Naive thymus-derived CD4-positive, alpha-beta T cell (primary cell): ENCODE measurements around the gene FGD1. TPM values are rescaled to one million over a fixed set of nuclear protein-coding genes. Genes with fewer than 3 reads are reported as not detected.
"Not testable (repeated sequence)": the region's sequence is repeated elsewhere in the genome, so short reads cannot be mapped to it uniquely, and the experiment has no call there.

Experiments used
- ATAC-seq: fragments of 150-1000 bp; cut with Tn5 transposase; 2 replicates; pipeline ENCODE4 v1.10.0; 2021; ENCODE audit warnings: mild to moderate bottlenecking, moderate library complexity
- CTCF ChIA-PET: fragments of 350-600 bp; sonication (Branson Sonifier 250); formaldehyde crosslinking; loops from one replicate; lab custom pipeline; 2021; ENCODE audit warnings: antibody characterized with exemption; lab: Charles Lee
- POLR2A ChIA-PET: fragments of 350-600 bp; sonication (Branson Sonifier 250); formaldehyde crosslinking; loops from one replicate; lab custom pipeline; 2021; ENCODE audit warnings: antibody characterized with exemption, inconsistent platforms; lab: Charles Lee
- DNase-seq, 9 donors: peaks; one replicate each; pipeline versions ENCODE4 v3.0.0 to v3.0.0-alpha.2; 2020 to 2022; ENCODE audit warnings: mixed read lengths in 1 of 9
- H3K27ac ChIP-seq: one replicate; pipeline ENCODE4 v1.7.0; 2013; ENCODE audit warnings: mild to moderate bottlenecking, low read depth, low read length, moderate library complexity
- H3K27me3 ChIP-seq, 2 donors: one replicate each; pipeline ENCODE4 v1.7.0; 2013; ENCODE audit warnings: low read length in 2 of 2, mild to moderate bottlenecking in 2 of 2, moderate library complexity in 2 of 2; ENCODE audit not compliant: control insufficient read depth in 2 of 2, insufficient read depth in 2 of 2
- H3K36me3 ChIP-seq, 3 experiments: 1 replicate in 2 of 3; 2 replicates in 1 of 3; pipeline ENCODE4 v1.7.0; 2013; ENCODE audit warnings: low read length in 3 of 3, mild to moderate bottlenecking in 3 of 3, moderate library complexity in 1 of 3; ENCODE audit not compliant: insufficient read depth in 3 of 3, control insufficient read depth in 2 of 3
- H3K4me1 ChIP-seq, 2 donors: one replicate each; pipeline ENCODE4 v1.7.0; 2013; ENCODE audit warnings: low read length in 2 of 2, mild to moderate bottlenecking in 2 of 2, moderate library complexity in 1 of 2; ENCODE audit not compliant: control insufficient read depth in 2 of 2, insufficient read depth in 2 of 2
- H3K4me3 ChIP-seq: 2 replicates; pipeline ENCODE4 v1.7.0; 2013; ENCODE audit warnings: mild to moderate bottlenecking, low read length
- H3K9me3 ChIP-seq, 3 experiments: 1 replicate in 2 of 3; 2 replicates in 1 of 3; pipeline ENCODE4 v1.7.0; 2013; ENCODE audit warnings: low read length in 3 of 3; ENCODE audit not compliant: control insufficient read depth in 2 of 3
- H3K27ac Mint-ChIP-seq, 9 donors: one replicate each; pipeline ENCODE4 v1.8.0; 2020 to 2022; ENCODE audit warnings: mixed read lengths in 9 of 9, mild to moderate bottlenecking in 8 of 9, moderate library complexity in 5 of 9, inconsistent platforms in 2 of 9
- H3K27me3 Mint-ChIP-seq, 5 donors: one replicate each; pipeline ENCODE4 v1.8.0; 2021 to 2022; ENCODE audit warnings: mixed read lengths in 5 of 5, mild to moderate bottlenecking in 1 of 5
- H3K36me3 Mint-ChIP-seq, 5 donors: one replicate each; pipeline ENCODE4 v1.8.0; 2020 to 2022; ENCODE audit warnings: mixed read lengths in 5 of 5, mild to moderate bottlenecking in 3 of 5, inconsistent platforms in 1 of 5
- H3K4me1 Mint-ChIP-seq, 7 donors: one replicate each; pipeline ENCODE4 v1.8.0; 2020 to 2022; ENCODE audit warnings: mixed read lengths in 7 of 7, mild to moderate bottlenecking in 3 of 7, inconsistent platforms in 1 of 7
- H3K4me3 Mint-ChIP-seq, 10 donors: one replicate each; pipeline ENCODE4 v1.8.0; 2020 to 2022; ENCODE audit warnings: mild to moderate bottlenecking in 10 of 10, mixed read lengths in 10 of 10, moderate library complexity in 6 of 10, inconsistent platforms in 2 of 10
- H3K9me3 Mint-ChIP-seq, 11 donors: one replicate each; pipeline ENCODE4 v1.8.0; 2020 to 2022; ENCODE audit warnings: mixed read lengths in 11 of 11, mild to moderate bottlenecking in 4 of 11, inconsistent platforms in 1 of 11, moderate library complexity in 1 of 11
- intact Hi-C, 2 donors: fragments of 100-400 bp; cut with micrococcal nuclease; formaldehyde crosslinking; loops; one replicate each; pipeline ENCODE4 v1.15.1; 2023
- polyA plus RNA-seq, 2 donors: library from polyadenylated mRNA; unstranded; fragments of 300-500 nt; fragmentation: Illumina TruSeq; gene quantifications; one replicate each; pipeline ENCODE4 v1.2.3, GENCODE V29; 2021
- total RNA-seq, 6 experiments: library from RNA in 5 of 6; stranded (reverse) in 5 of 6; gene quantifications; 1 replicate in 5 of 6; 2 replicates in 1 of 6; pipeline ENCODE4 v1.2.3 and lab custom pipeline; 2021 to 2026

Gene FGD1
- total and polyA plus RNA-seq, 7 experiments from 2014 or later, result 0.07 to 1.1 (median 0.57) TPM; not detected in 3

GRCh38 chrX:54494166-54494988, 1.7 kb downstream of the FGD1 start:
- Histone ChIP-seq H3K4me1 (no peaks in the 10 kb centered on the region), H3K36me3 (no peaks in the 10 kb centered on the region), H3K4me3 (no peak overlapping the region), H3K27me3 (peaks cover 0 to 2% of the 10 kb centered on the region in 2 donors), H3K27ac (no peak overlapping the region), H3K9me3 (no peaks in the 10 kb centered on the region)
- Mint-ChIP-seq H3K9me3 (peaks cover 0 to 9% (median 1%) of the 10 kb centered on the region in 11 donors), H3K4me1 (peaks cover 1 to 13% (median 7%) of the 10 kb centered on the region in 7 donors), H3K27me3 (peaks cover 24 to 43% (median 30%) of the 10 kb centered on the region in 5 donors), H3K4me3 (peak overlapping the region; percentile 11 to 73 (median 64)), H3K36me3 (no peaks in the 10 kb centered on the region), H3K27ac (no peak overlapping the region)
- intact Hi-C loops, result no loop called here
- ATAC-seq (no peak), DNase-seq (no peak)
- POLR2A ChIA-PET, result no interaction called here
- CTCF ChIA-PET, result no interaction called here

- Histone ChIP-seq H3K27ac (no peak overlapping the region), H3K36me3 (no peaks in the 10 kb centered on the region), H3K9me3 (no peaks in the 10 kb centered on the region), H3K4me3 (no peak overlapping the region), H3K27me3 (peaks cover 0 to 2% of the 10 kb centered on the region in 2 donors), H3K4me1 (no peaks in the 10 kb centered on the region)
- peaks cover 14 to 32% (median 20%) of the 10 kb centered on the region in 5 donors for H3K27me3 Mint-ChIP-seq
- POLR2A ChIA-PET, result no interaction called here
- H3K27ac Mint-ChIP-seq, result no peak overlapping the region
- intact Hi-C loops, result no loop called here
- no peak for ATAC-seq
- no peaks in the 10 kb centered on the region for H3K36me3 Mint-ChIP-seq
- H3K9me3 Mint-ChIP-seq, result peaks cover 0 to 9% (median 1%) of the 10 kb centered on the region in 11 donors
- H3K4me3 Mint-ChIP-seq, result no peak overlapping the region
- peaks cover 1 to 13% (median 7%) of the 10 kb centered on the region in 7 donors for H3K4me1 Mint-ChIP-seq
- CTCF ChIA-PET, result no interaction called here
- no peak for DNase-seq
Observed at GRCh38 chrX:54492340-54492739, 3.7 kb downstream of the FGD1 start.

GRCh38 chrX:54489819-54490218, 6.2 kb downstream of the FGD1 start:
- intact Hi-C loops, H3K36me3 Mint-ChIP-seq, H3K9me3 ChIP-seq, H3K4me3 Mint-ChIP-seq, H3K27me3 ChIP-seq, H3K36me3 ChIP-seq, CTCF ChIA-PET, POLR2A ChIA-PET, H3K27ac Mint-ChIP-seq, H3K4me1 Mint-ChIP-seq, DNase-seq, H3K4me1 ChIP-seq, H3K27ac ChIP-seq, H3K9me3 Mint-ChIP-seq, H3K4me3 ChIP-seq, ATAC-seq: not testable (repeated sequence)
- H3K27me3 Mint-ChIP-seq, result peaks cover 4 to 19% (median 10%) of the 10 kb centered on the region in 5 donors

DNA sequence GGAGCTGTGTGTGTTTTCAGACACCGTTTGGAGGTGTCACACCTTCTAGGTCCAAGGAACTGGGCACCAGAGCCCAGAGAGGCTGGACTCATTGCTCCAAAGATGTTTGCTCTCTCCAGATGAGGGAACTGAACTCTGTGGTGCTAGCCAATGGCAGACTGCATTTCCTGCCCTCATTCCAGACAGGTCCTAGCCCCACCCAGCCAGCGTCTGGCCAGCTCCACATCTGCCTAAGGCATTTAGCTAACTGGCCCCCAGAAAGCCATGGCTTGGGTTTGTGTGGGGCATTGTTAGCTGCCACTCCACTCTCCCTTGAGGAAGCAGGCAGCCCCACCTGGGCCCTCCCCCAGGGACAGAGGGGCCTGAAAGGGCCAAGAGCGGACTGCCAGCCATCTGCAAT, 11.4 kb downstream of the FGD1 start:
- ChIA-PET CTCF (no interaction called here), POLR2A (no interaction called here)
- intact Hi-C loops, result no loop called here
- H3K27ac ChIP-seq, result no peak overlapping the region
- no peaks in the 10 kb centered on the region for H3K36me3 ChIP-seq
- H3K9me3 ChIP-seq, result no peaks in the 10 kb centered on the region
- H3K27me3 Mint-ChIP-seq, result peaks cover 0 to 5% (median 2%) of the 10 kb centered on the region in 5 donors
- H3K4me1 Mint-ChIP-seq, result no peaks in the 10 kb centered on the region
- H3K4me3 Mint-ChIP-seq, result no peak overlapping the region
- no peak for DNase-seq
- H3K36me3 Mint-ChIP-seq, result no peaks in the 10 kb centered on the region
- H3K4me3 ChIP-seq, result no peak overlapping the region
- peaks cover 0 to 1% (median 0%) of the 10 kb centered on the region in 11 donors for H3K9me3 Mint-ChIP-seq
- no peaks in the 10 kb centered on the region for H3K4me1 ChIP-seq
- H3K27me3 ChIP-seq, result no peaks in the 10 kb centered on the region
- ATAC-seq, result no peak
- no peak overlapping the region for H3K27ac Mint-ChIP-seq

GRCh38 chrX:54483946-54484345, 12.1 kb downstream of the FGD1 start:
- Mint-ChIP-seq H3K27me3 (peaks cover 0 to 5% (median 2%) of the 10 kb centered on the region in 5 donors), H3K27ac (no peak overlapping the region), H3K4me1 (no peaks in the 10 kb centered on the region), H3K4me3 (no peak overlapping the region), H3K9me3 (no peaks in the 10 kb centered on the region), H3K36me3 (no peaks in the 10 kb centered on the region)
- DNase-seq (no peak), ATAC-seq (no peak)
- H3K4me3 ChIP-seq, result no peak overlapping the region
- no peaks in the 10 kb centered on the region for H3K4me1 ChIP-seq
- no peaks in the 10 kb centered on the region for H3K9me3 ChIP-seq
- ChIA-PET CTCF (no interaction called here), POLR2A (no interaction called here)
- intact Hi-C loops, result no loop called here
- H3K27ac ChIP-seq, result no peak overlapping the region
- no peaks in the 10 kb centered on the region for H3K27me3 ChIP-seq
- no peaks in the 10 kb centered on the region for H3K36me3 ChIP-seq

DNA sequence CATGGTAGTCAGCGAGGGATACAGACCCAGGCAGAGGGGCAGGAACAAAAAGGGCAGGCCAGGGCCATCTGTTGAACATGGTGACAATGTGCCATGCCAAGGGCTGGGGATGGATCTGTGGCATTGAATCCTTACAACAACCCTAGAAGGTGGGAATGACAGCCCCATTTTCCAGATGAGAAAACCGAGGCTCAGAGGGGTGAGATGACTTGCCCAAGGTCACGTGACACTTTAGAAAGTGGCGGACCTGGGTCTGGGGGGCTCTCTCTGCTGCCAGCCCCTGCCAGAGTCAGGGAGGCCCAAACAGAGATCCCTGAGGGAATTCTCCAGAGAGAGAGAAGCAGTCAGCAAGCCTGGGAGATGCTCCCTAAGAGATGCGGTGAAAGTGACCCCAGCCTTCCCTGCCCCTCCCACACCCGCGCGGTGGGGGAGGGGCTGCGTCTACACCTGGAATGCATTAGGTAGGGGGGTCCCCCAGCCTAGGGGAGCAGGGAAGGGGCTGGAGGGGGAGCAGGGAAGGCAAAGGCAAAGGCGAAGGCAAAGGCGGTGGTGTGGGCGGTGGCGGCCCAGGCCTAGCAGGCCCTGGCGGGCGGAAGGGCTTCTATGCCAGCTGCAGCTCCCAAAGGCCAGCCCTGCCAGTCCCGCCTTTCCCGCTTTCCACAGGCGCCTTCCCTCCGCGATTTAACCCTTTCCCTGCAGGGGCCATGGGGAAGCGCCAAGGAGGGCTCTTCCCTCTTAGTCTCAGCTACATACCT, 13.0 kb downstream of the FGD1 start:
- Histone ChIP-seq H3K27ac (no peak overlapping the region), H3K27me3 (no peaks in the 10 kb centered on the region), H3K4me3 (no peak overlapping the region), H3K9me3 (no peaks in the 10 kb centered on the region), H3K36me3 (no peaks in the 10 kb centered on the region), H3K4me1 (no peaks in the 10 kb centered on the region)
- ChIA-PET CTCF (no interaction called here), POLR2A (no interaction called here)
- Mint-ChIP-seq H3K4me3 (no peak overlapping the region), H3K4me1 (no peaks in the 10 kb centered on the region), H3K27ac (peak overlapping the region in 1 of 9 donors; percentile 57), H3K36me3 (no peaks in the 10 kb centered on the region), H3K9me3 (no peaks in the 10 kb centered on the region), H3K27me3 (peaks cover 0 to 4% (median 0%) of the 10 kb centered on the region in 5 donors)
- intact Hi-C loops, result no loop called here
- ATAC-seq (no peak), DNase-seq (no peak)
